Osteocyte (in vitro differentiated cells): ENCODE measurements around the gene ANHX. TPM values are rescaled to one million over a fixed set of nuclear protein-coding genes. Genes with fewer than 3 reads are reported as not detected.
A peak's percentile ranks its signal among the peaks of the same experiment; 100 is the strongest.

Experiments used
- DNase-seq: peaks from one replicate; pipeline ENCODE4 v3.0.0; 2021; ENCODE audit warnings: mixed read lengths; ENCODE audit not compliant: unreplicated experiment; ENCODE audit errors: extremely low spot score
- H3K27ac Mint-ChIP-seq: one replicate; pipeline ENCODE4 v1.8.0; 2021; ENCODE audit warnings: mild to moderate bottlenecking, mixed read lengths; ENCODE audit not compliant: unreplicated experiment
- H3K27me3 Mint-ChIP-seq: one replicate; pipeline ENCODE4 v1.8.0; 2021; ENCODE audit warnings: mixed read lengths; ENCODE audit not compliant: unreplicated experiment
- H3K36me3 Mint-ChIP-seq: one replicate; pipeline ENCODE4 v1.8.0; 2021; ENCODE audit warnings: mixed read lengths; ENCODE audit not compliant: unreplicated experiment
- H3K4me1 Mint-ChIP-seq: one replicate; pipeline ENCODE4 v1.8.0; 2021; ENCODE audit warnings: mixed read lengths; ENCODE audit not compliant: unreplicated experiment
- H3K4me3 Mint-ChIP-seq: one replicate; pipeline ENCODE4 v1.8.0; 2021; ENCODE audit warnings: mild to moderate bottlenecking, moderate library complexity, mixed read lengths; ENCODE audit not compliant: unreplicated experiment
- H3K9me3 Mint-ChIP-seq: one replicate; pipeline ENCODE4 v1.8.0; 2021; ENCODE audit warnings: mixed read lengths; ENCODE audit not compliant: unreplicated experiment
- CTCF ChIP-seq: fragments of 200-600 bp; sonication (generic); IDR thresholded peaks from 2 replicates; pipeline ENCODE4 v1.5.0; 2021; ENCODE audit warnings: antibody characterized with exemption, mild to moderate bottlenecking, moderate library complexity
- total RNA-seq: library from RNA; stranded (reverse); gene quantifications from 2 replicates; pipeline ENCODE4 v1.2.1, GENCODE V29; 2021

The ANHX gene
- total RNA-seq, 1 donor from 2014 or later: not detected

- no peak for DNase-seq
- no peaks in the 10 kb centered on the region for H3K27me3 Mint-ChIP-seq
- no peak overlapping the region for H3K4me3 Mint-ChIP-seq
- no peaks in the 10 kb centered on the region for H3K4me1 Mint-ChIP-seq
- no peak for TF ChIP-seq CTCF
- H3K9me3 Mint-ChIP-seq: peaks cover 40% of the 10 kb centered on the region
- H3K36me3 Mint-ChIP-seq: peaks cover 72% of the 10 kb centered on the region
- H3K27ac Mint-ChIP-seq: peak overlapping the region; percentile 27
Measured at GRCh38 chr12:133204264-133204603, 31.4 kb downstream of the ANHX start.

- Mint-ChIP-seq H3K27me3 (no peaks in the 10 kb centered on the region), H3K4me1 (no peaks in the 10 kb centered on the region), H3K4me3 (no peak overlapping the region), H3K36me3 (peaks cover 75% of the 10 kb centered on the region), H3K27ac (peak overlapping the region; percentile 27), H3K9me3 (peaks cover 40% of the 10 kb centered on the region)
- DNase-seq: peak; percentile 8
- TF ChIP-seq CTCF: no peak
Measured at GRCh38 chr12:133203344-133204263, 32.1 kb downstream of the ANHX start.

- no peak for TF ChIP-seq CTCF
- Mint-ChIP-seq H3K9me3 (peaks cover 40% of the 10 kb centered on the region), H3K4me3 (no peak overlapping the region), H3K4me1 (no peaks in the 10 kb centered on the region), H3K36me3 (peaks cover 73% of the 10 kb centered on the region), H3K27me3 (no peaks in the 10 kb centered on the region), H3K27ac (peak overlapping the region; percentile 7)
- no peak for DNase-seq
Measured at GRCh38 chr12:133202493-133203343, 33.0 kb downstream of the ANHX start.

- H3K36me3 Mint-ChIP-seq: peaks cover 69% of the 10 kb centered on the region
- peaks cover 40% of the 10 kb centered on the region for H3K9me3 Mint-ChIP-seq
- DNase-seq: no peak
- no peak overlapping the region for H3K27ac Mint-ChIP-seq
- TF ChIP-seq CTCF: no peak
- no peaks in the 10 kb centered on the region for H3K4me1 Mint-ChIP-seq
- H3K27me3 Mint-ChIP-seq: no peaks in the 10 kb centered on the region
- no peak overlapping the region for H3K4me3 Mint-ChIP-seq
Measured at GRCh38 chr12:133201888-133202287, 33.8 kb downstream of the ANHX start.

GRCh38 chr12:133192847-133193246, 42.8 kb downstream of the ANHX start:
- Mint-ChIP-seq H3K27ac (no peak overlapping the region), H3K9me3 (peaks cover 49% of the 10 kb centered on the region), H3K4me3 (no peak overlapping the region), H3K36me3 (peaks cover 82% of the 10 kb centered on the region), H3K4me1 (no peaks in the 10 kb centered on the region), H3K27me3 (no peaks in the 10 kb centered on the region)
- DNase-seq: no peak
- no peak for TF ChIP-seq CTCF
